H1 (cell line): ENCODE measurements around the gene EPHB1. TPM values are rescaled to one million over a fixed set of nuclear protein-coding genes. Genes with fewer than 3 reads are reported as not detected.

Experiments used
- CBX8 ChIP-seq: fragments of 300-800, 300-1000 bp; sonication (generic); IDR thresholded peaks from 2 replicates; pipeline ENCODE4 v1.7.1; 2016; ENCODE audit warnings: low read depth, low read length, borderline replicate concordance
- polyA plus RNA-seq, 7 experiments: library from polyadenylated mRNA; depleted of rRNA in 3 of 7; stranded (reverse) in 5 of 7; unstranded in 2 of 7; fragments of >200 nt in 5 of 7; fragments of 200-250 nt in 2 of 7; gene quantifications; 1 replicate in 5 of 7; 2 replicates in 1 of 7; 4 replicates in 1 of 7; pipeline versions ENCODE4 v1.2.1 to v1.2.3, GENCODE V29; 2011 to 2013; ENCODE audit warnings: missing spikeins in 2 of 7, mixed read lengths in 2 of 7
- total RNA-seq: library from RNA; stranded (reverse); fragmentation: NEBNext Ultra II Directional; extraction: Animal tissue kit (Norgen Biotek cat#: 25700); gene quantifications from 2 replicates; pipeline ENCODE4 v1.2.1, GENCODE V29; 2021

EPHB1 gene
- total and polyA plus RNA-seq, 2 of the 8 experiments (the other 6 are each of a cell fraction or from before 2014, with no cell fraction given): 3.5 to 5.9 TPM

GRCh38 chr3:135106445-135106844 lies 311.4 kb downstream of the EPHB1 start (continued):
- no peak for TF ChIP-seq CBX8
